PFSK-1 (cell line): Measurements from ENCODE around the gene KLHDC8A.

Experiments used
- FOXP2 ChIP-seq: optimal IDR thresholded peaks from 2 replicates; pipeline ENCODE3; 2011; ENCODE audit warnings: borderline replicate concordance, control low read depth, inconsistent platforms; ENCODE audit not compliant: insufficient read depth; ENCODE audit errors: extremely low read length, extremely low read depth
- POLR2AphosphoS5 ChIP-seq: IDR thresholded peaks from 2 replicates; pipeline ENCODE4 v1.6.1; 2012; ENCODE audit warnings: low read depth, mild to moderate bottlenecking, control low read depth, low read length, moderate library complexity
- SIN3A ChIP-seq: IDR thresholded peaks from 2 replicates; pipeline ENCODE4 v1.6.1; 2012; ENCODE audit warnings: mild to moderate bottlenecking, low read length, moderate library complexity, borderline replicate concordance; ENCODE audit not compliant: insufficient read depth
- TAF1 ChIP-seq: IDR thresholded peaks from 2 replicates; pipeline ENCODE4 v1.6.1; 2012; ENCODE audit warnings: low read length, control low read depth, borderline replicate concordance; ENCODE audit not compliant: insufficient read depth
- TF ChIP-seq, protein P1 (sequence below), 2 experiments: IDR thresholded peaks; 2 replicates each; pipeline versions ENCODE4 v1.6.1 to v1.8.0; 2011 to 2012; ENCODE audit warnings: low read depth in 2 of 2, low read length in 2 of 2, control low read depth in 1 of 2, inconsistent platforms in 1 of 2, mild to moderate bottlenecking in 1 of 2, moderate library complexity in 1 of 2; ENCODE audit not compliant: insufficient read depth in 1 of 2

DNA sequence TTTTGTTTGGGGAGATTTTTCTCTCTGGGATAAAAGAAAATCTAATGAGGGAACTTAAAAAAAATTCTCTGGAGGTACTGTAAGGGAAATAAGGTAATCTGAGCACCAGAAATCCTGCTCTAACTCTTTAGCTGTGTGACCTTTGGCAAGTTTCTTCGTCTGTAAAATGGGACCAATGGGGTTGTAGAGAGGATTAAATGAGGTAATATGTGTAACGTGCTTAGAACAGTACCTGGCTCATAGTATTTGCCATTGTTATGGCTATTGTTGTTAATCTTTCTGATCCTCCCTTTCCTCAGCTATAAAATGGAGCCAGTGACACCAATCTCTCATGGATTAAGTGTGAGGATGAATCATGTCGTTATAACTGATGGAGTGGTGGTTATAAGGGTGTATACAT, 845 bp upstream of the KLHDC8A start:
- TF ChIP-seq POLR2AphosphoS5: no peak
- TF ChIP-seq TAF1: no peak
- TF ChIP-seq, protein P1, sequence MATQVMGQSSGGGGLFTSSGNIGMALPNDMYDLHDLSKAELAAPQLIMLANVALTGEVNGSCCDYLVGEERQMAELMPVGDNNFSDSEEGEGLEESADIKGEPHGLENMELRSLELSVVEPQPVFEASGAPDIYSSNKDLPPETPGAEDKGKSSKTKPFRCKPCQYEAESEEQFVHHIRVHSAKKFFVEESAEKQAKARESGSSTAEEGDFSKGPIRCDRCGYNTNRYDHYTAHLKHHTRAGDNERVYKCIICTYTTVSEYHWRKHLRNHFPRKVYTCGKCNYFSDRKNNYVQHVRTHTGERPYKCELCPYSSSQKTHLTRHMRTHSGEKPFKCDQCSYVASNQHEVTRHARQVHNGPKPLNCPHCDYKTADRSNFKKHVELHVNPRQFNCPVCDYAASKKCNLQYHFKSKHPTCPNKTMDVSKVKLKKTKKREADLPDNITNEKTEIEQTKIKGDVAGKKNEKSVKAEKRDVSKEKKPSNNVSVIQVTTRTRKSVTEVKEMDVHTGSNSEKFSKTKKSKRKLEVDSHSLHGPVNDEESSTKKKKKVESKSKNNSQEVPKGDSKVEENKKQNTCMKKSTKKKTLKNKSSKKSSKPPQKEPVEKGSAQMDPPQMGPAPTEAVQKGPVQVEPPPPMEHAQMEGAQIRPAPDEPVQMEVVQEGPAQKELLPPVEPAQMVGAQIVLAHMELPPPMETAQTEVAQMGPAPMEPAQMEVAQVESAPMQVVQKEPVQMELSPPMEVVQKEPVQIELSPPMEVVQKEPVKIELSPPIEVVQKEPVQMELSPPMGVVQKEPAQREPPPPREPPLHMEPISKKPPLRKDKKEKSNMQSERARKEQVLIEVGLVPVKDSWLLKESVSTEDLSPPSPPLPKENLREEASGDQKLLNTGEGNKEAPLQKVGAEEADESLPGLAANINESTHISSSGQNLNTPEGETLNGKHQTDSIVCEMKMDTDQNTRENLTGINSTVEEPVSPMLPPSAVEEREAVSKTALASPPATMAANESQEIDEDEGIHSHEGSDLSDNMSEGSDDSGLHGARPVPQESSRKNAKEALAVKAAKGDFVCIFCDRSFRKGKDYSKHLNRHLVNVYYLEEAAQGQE (IDR thresholded peaks at IDR 0.05; ENCODE audit: insufficient read depth in 1 of 2, low read depth in 2 of 2, low read length in 2 of 2): no peak
- no peak for TF ChIP-seq SIN3A
- TF ChIP-seq FOXP2: no peak
